ENCODE results near the gene RAD51B. TPM values are rescaled to one million over a fixed set of nuclear protein-coding genes. Genes with fewer than 3 reads are reported as not detected.

The RAD51B gene
- total and polyA plus RNA-seq, 7 donors = 2.4 to 24.4 (median 7.1) TPM

GRCh38 chr14:68192935-68193334, 373.4 kb downstream of the RAD51B start:
- no peaks in the 10 kb centered on the region for H3K9me3 ChIP-seq
- peak overlapping the region in 3 of 4 donors; percentile 82 to 87 (median 85) for H3K27ac ChIP-seq
- intact Hi-C loops (cut with DNase I) = loop anchor here (2.0 to 5.0 kb wide), 8 partner anchors 48 to 354 kb away; no protein-coding TSS in a partner anchor
- H3K27me3 ChIP-seq = no peaks in the 10 kb centered on the region
- no peaks in the 10 kb centered on the region for H3K36me3 ChIP-seq
- DNase-seq = no peak
- H3K4me1 ChIP-seq = peaks cover 0 to 68% (median 36%) of the 10 kb centered on the region in 4 donors
- H3K4me3 ChIP-seq = no peak overlapping the region
- TF ChIP-seq POLR2AphosphoS5 (IDR thresholded peaks at IDR 0.05) (no peak), POLR2A (IDR thresholded peaks at IDR 0.05) (no peak), CTCF (IDR thresholded peaks at IDR 0.05) (no peak), EP300 (IDR thresholded peaks at IDR 0.05) (no peak)
- 95 to 98% methylated on average over 2 of the region's 2 CpGs for WGBS, 2 donors

DNA sequence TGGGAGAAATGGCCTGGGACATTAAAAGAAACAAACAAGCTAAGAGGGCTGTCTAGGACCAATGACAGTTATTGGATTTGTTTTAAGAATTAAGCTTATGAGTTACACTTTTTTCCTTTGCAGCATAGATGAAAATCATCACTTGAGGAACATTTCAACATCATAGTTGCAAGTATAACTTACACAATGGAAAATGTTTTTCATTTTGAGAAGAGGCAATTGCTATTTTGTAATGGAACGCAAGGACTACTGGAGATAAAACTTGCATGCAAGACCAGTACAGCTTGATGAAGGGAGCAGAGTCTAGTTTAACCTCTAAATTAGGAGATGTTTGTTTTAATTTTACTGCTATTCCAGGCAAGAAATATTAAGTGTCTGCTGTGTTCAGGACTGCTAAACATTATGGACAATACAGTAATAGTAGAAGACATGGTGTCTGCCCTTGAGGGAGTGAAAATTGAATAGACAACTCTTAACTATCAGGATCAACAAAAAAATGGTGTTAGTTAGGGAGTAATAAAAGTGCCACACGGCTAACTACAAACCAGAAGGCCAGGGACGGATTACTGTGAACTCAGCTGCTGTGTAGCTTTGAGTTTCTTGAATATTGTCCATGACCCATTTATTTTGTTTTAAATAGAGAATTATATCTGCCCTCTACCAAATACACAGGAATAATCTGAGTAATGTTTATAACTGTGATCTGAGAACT, 374.5 kb downstream of the RAD51B start:
- Histone ChIP-seq H3K4me3 (no peak overlapping the region), H3K9me3 (no peaks in the 10 kb centered on the region), H3K4me1 (peaks cover 2 to 80% (median 43%) of the 10 kb centered on the region in 4 donors), H3K36me3 (no peaks in the 10 kb centered on the region), H3K27me3 (no peaks in the 10 kb centered on the region), H3K27ac (peak overlapping the region; percentile 67 to 87 (median 84))
- TF ChIP-seq CTCF (IDR thresholded peaks at IDR 0.05) (no peak), EP300 (IDR thresholded peaks at IDR 0.05) (peak; percentile 51 to 80 (median 80)), POLR2A (IDR thresholded peaks at IDR 0.05) (no peak), POLR2AphosphoS5 (IDR thresholded peaks at IDR 0.05) (peak; percentile 82 to 92 (median 88))
- peak; percentile 77 for DNase-seq
- 51 to 74% methylated on average over 3 of the region's 3 CpGs for WGBS, 2 donors
- intact Hi-C loops (cut with DNase I) = loop anchor here (2.0 to 5.0 kb wide), 8 partner anchors 47 to 353 kb away; no protein-coding TSS in a partner anchor

- no peak for TF ChIP-seq POLR2A (IDR thresholded peaks at IDR 0.05)
- peak in 3 of 4 donors; percentile 33 to 56 (median 47) for TF ChIP-seq POLR2AphosphoS5 (IDR thresholded peaks at IDR 0.05)
- TF ChIP-seq CTCF (IDR thresholded peaks at IDR 0.05) = no peak
- H3K4me3 ChIP-seq = no peak overlapping the region
- no peak for DNase-seq
- WGBS, 2 donors = 18 to 54% methylated on average over 1 of the region's 1 CpG
- peak overlapping the region; percentile 67 to 87 (median 84) for H3K27ac ChIP-seq
- H3K9me3 ChIP-seq = no peaks in the 10 kb centered on the region
- no peaks in the 10 kb centered on the region for H3K27me3 ChIP-seq
- no peaks in the 10 kb centered on the region for H3K36me3 ChIP-seq
- peaks cover 3 to 90% (median 53%) of the 10 kb centered on the region in 4 donors for H3K4me1 ChIP-seq
- intact Hi-C loops (cut with DNase I) = no loop called here
Measured at GRCh38 chr14:68195126-68195525, 375.5 kb downstream of the RAD51B start.

DNA sequence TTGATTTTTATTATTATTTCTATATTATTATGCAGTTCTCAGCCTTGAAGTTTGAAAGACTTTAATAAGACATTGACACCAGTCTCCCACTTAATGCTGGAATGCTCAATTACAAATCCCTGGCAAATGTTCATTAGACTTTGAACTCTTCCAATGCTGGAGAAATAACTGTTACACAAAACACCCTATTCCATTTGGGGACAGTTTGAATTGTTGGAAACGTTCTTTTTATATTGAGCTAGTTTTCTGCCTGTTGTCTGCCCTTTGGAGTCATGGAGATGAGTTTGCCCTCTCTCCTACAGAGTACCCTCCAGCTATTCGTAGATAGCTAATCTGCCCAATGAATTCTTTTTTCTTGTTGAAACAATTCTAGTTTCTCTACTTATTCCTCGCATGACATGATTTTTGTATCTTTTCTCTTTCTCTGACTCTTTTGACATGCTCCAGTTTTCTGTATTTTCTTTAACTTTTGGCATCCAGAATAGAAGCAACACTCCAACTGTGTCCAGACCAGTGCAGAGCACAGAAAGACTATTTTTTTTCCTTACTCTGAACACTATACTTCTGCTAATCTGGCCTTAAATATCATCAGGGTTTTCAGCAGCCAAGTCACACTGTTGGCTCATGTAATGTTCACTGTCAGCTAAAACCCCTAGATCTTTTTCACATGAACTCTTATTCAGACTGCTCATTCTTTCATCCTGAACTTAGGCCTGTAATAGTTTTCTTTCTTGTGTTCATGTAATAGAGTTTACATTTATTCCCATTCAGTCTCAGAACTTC, 379.3 kb downstream of the RAD51B start:
- 46 to 75% methylated on average over 3 of the region's 3 CpGs for WGBS, 2 donors

More for the DNA sequence above, 379.3 kb downstream of the RAD51B start:
- peak overlapping the region; percentile 67 to 87 (median 84) for H3K27ac ChIP-seq
- H3K27me3 ChIP-seq = no peaks in the 10 kb centered on the region
- peaks cover 3 to 70% (median 32%) of the 10 kb centered on the region in 4 donors for H3K4me1 ChIP-seq
- no peaks in the 10 kb centered on the region for H3K36me3 ChIP-seq
- TF ChIP-seq CTCF (IDR thresholded peaks at IDR 0.05) = no peak
- no peak for TF ChIP-seq POLR2AphosphoS5 (IDR thresholded peaks at IDR 0.05)
- intact Hi-C loops (cut with DNase I) = loop anchor here (2.0 kb wide), 1 partner anchor 34 kb away; no protein-coding TSS in a partner anchor
- DNase-seq = no peak
- H3K4me3 ChIP-seq = no peak overlapping the region
- H3K9me3 ChIP-seq = no peaks in the 10 kb centered on the region
